SKM-1 (cell line): ENCODE data around the gene SLC35D3.
A peak's percentile ranks its signal among the peaks of the same experiment; 100 is the strongest.
"Not testable (repeated sequence)": the region's sequence is repeated elsewhere in the genome, so short reads cannot be mapped to it uniquely, and the experiment has no call there.

Experiments used
- DNase-seq: peaks from one replicate; lab custom pipeline; 2025; ENCODE audit not compliant: unreplicated experiment; lab: John Stamatoyannopoulos, UW

SLC35D3 gene

GRCh38 chr6:136963259-136963658, 41.2 kb downstream of the SLC35D3 start:
- DNase-seq, result no peak

GRCh38 chr6:136964398-136964797, 42.3 kb downstream of the SLC35D3 start:
- DNase-seq, result no peak

GRCh38 chr6:136967876-136968752, 46.0 kb downstream of the SLC35D3 start:
- peak; percentile 61 for DNase-seq

- no peak for DNase-seq
Measured at GRCh38 chr6:136968837-136969236, 46.7 kb downstream of the SLC35D3 start.

GRCh38 chr6:136969433-136969832, 47.3 kb downstream of the SLC35D3 start:
- DNase-seq, result no peak

GRCh38 chr6:136969930-136970329, 47.8 kb downstream of the SLC35D3 start:
- DNase-seq, result no peak

GRCh38 chr6:136971609-136972008, 49.5 kb downstream of the SLC35D3 start:
- no peak for DNase-seq

GRCh38 chr6:136973781-136974180, 51.7 kb downstream of the SLC35D3 start:
- not testable (repeated sequence) for DNase-seq
